Neuronal stem cell (in vitro differentiated cells): ENCODE measurements around the gene MAP7D2.

Experiments
- DNase-seq: peaks from one replicate; pipeline ENCODE4 v3.0.0-alpha.2; 2013; ENCODE audit warnings: low spot score
- H2AFZ ChIP-seq: one replicate; pipeline ENCODE4 v1.6.1; 2013; ENCODE audit warnings: mild to moderate bottlenecking, low read length, inconsistent platforms
- H2AK5ac ChIP-seq: 2 replicates; pipeline ENCODE4 v1.6.1; 2013; ENCODE audit warnings: low read depth, mild to moderate bottlenecking, inconsistent platforms, low read length, moderate library complexity, mixed read lengths
- H2BK120ac ChIP-seq: 2 replicates; pipeline ENCODE4 v1.6.1; 2013; ENCODE audit warnings: low read depth, mild to moderate bottlenecking, inconsistent platforms, low read length, moderate library complexity, mixed read lengths
- H2BK12ac ChIP-seq: one replicate; pipeline ENCODE4 v1.6.1; 2013; ENCODE audit warnings: low read length, inconsistent platforms
- H2BK15ac ChIP-seq: 2 replicates; pipeline ENCODE4 v1.6.1; 2013; ENCODE audit warnings: mild to moderate bottlenecking, low read length, inconsistent platforms, mixed read lengths
- H2BK5ac ChIP-seq: one replicate; pipeline ENCODE4 v1.6.1; 2013; ENCODE audit warnings: inconsistent platforms, mild to moderate bottlenecking, low read length, moderate library complexity
- H3K14ac ChIP-seq: one replicate; pipeline ENCODE4 v1.6.1; 2013; ENCODE audit warnings: low read length, inconsistent platforms
- H3K18ac ChIP-seq: 2 replicates; pipeline ENCODE4 v1.6.1; 2013; ENCODE audit warnings: low read length, inconsistent platforms
- H3K23ac ChIP-seq: 2 replicates; pipeline ENCODE4 v1.6.1; 2013; ENCODE audit warnings: low read depth, mild to moderate bottlenecking, mixed read lengths, low read length, inconsistent platforms; ENCODE audit not compliant: poor library complexity
- H3K27ac ChIP-seq: replicated peaks from 3 replicates; pipeline ENCODE4 v1.5.1; 2013; ENCODE audit warnings: low read length, inconsistent platforms
- H3K27me3 ChIP-seq, 3 experiments: 2 replicates each; pipeline ENCODE4 v1.6.1; 2013; ENCODE audit warnings: low read length in 3 of 3, mild to moderate bottlenecking in 2 of 3, inconsistent platforms in 1 of 3, low read depth in 1 of 3, mixed read lengths in 1 of 3, moderate library complexity in 1 of 3; ENCODE audit not compliant: control insufficient read depth in 3 of 3, insufficient read depth in 3 of 3
- H3K36me3 ChIP-seq, 2 donors: replicated peaks in 1 of 2; 2 replicates each; pipeline ENCODE4 v1.6.1; 2013; ENCODE audit warnings: low read length in 2 of 2; ENCODE audit not compliant: control insufficient read depth in 2 of 2, insufficient read depth in 2 of 2
- H3K4ac ChIP-seq: 2 replicates; pipeline ENCODE4 v1.6.1; 2013; ENCODE audit warnings: inconsistent platforms, mild to moderate bottlenecking, low read length, moderate library complexity
- H3K4me1 ChIP-seq, 2 donors: 1 replicate in 1 of 2; 2 replicates in 1 of 2; pipeline ENCODE4 v1.6.1; 2013; ENCODE audit warnings: low read length in 2 of 2, low read depth in 1 of 2; ENCODE audit not compliant: control insufficient read depth in 2 of 2, insufficient read depth in 1 of 2
- H3K4me2 ChIP-seq: one replicate; pipeline ENCODE4 v1.6.1; 2013; ENCODE audit warnings: mild to moderate bottlenecking, low read length, inconsistent platforms; ENCODE audit not compliant: insufficient read depth, poor library complexity, severe bottlenecking
- H3K4me3 ChIP-seq, 2 donors: 2 replicates each; pipeline ENCODE4 v1.5.1; 2013; ENCODE audit warnings: low read length in 2 of 2, mild to moderate bottlenecking in 2 of 2, inconsistent platforms in 1 of 2, moderate library complexity in 1 of 2
- H3K79me1 ChIP-seq: one replicate; pipeline ENCODE4 v1.6.1; 2013; ENCODE audit warnings: low read depth, mild to moderate bottlenecking, inconsistent platforms, low read length, moderate library complexity
- H3K9ac ChIP-seq: one replicate; pipeline ENCODE4 v1.6.1; 2013; ENCODE audit warnings: mild to moderate bottlenecking, low read depth, low read length, inconsistent platforms; ENCODE audit not compliant: poor library complexity
- H3K9me3 ChIP-seq, 2 donors: replicated peaks in 1 of 2; 2 replicates each; pipeline versions ENCODE3 to v1.6.1; 2013; ENCODE audit warnings: low read length in 2 of 2, mild to moderate bottlenecking in 2 of 2, inconsistent platforms in 1 of 2, low read depth in 1 of 2, mixed read lengths in 1 of 2, moderate library complexity in 1 of 2; ENCODE audit not compliant: control insufficient read depth in 2 of 2, insufficient read depth in 1 of 2
- H4K8ac ChIP-seq: one replicate; pipeline ENCODE4 v1.6.1; 2013; ENCODE audit warnings: low read depth, mild to moderate bottlenecking, inconsistent platforms, low read length, moderate library complexity
- H4K91ac ChIP-seq: one replicate; pipeline ENCODE4 v1.6.1; 2013; ENCODE audit warnings: low read length, low read depth, mild to moderate bottlenecking, inconsistent platforms; ENCODE audit not compliant: poor library complexity
- WGBS, 2 donors: extraction: QIAGEN DNeasy Blood & Tissue Kit; methylation state at CpG; one replicate each; pipeline ENCODE4 v1.1.7; 2013; ENCODE audit warnings: missing lambda C conversion rate in 2 of 2, mixed read lengths in 1 of 2; ENCODE audit not compliant: insufficient read length in 2 of 2, insufficient replicate concordance in 1 of 2; ENCODE audit errors: extremely low coverage in 2 of 2; 5-methylcytosine and 5-hydroxymethylcytosine counted together

The MAP7D2 gene

DNA sequence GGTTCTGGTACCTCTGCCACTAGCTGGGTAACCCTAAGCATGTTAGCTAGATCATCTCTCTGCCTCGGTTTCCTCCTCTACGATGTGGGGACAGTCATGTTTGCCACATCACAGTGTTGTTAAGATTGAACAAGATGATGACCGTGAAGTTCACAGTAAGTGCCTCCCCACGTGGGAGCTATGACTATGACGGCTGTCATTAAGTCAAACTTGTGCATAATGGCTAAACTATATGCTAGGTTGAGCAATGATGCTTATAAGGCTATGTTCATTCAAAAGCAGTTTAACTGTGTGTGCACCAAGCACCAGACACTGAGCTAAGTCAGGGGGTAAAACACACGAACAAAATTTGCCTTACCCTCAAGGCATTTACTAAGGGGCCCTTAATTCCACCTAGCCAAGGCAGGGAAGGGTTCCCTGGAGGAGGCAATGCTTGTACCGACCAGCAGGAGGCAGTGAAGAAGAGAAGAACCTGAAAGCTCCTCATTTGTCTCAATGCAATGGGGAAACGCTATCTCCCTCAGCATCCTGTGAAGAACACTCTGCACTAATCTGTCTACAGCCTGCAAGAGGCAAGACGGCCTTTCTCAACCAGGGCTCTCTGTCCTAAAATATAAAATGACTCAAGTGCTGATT lies 52.9 kb downstream of the MAP7D2 start:
- no peaks in the 10 kb centered on the region for H3K4me1 ChIP-seq
- H2AFZ ChIP-seq: no peak overlapping the region
- no peaks in the 10 kb centered on the region for H3K36me3 ChIP-seq
- peaks cover 0 to 8% (median 0%) of the 10 kb centered on the region in 3 experiments for H3K27me3 ChIP-seq
- DNase-seq: no peak
- no peak overlapping the region for H2BK15ac ChIP-seq
- H3K9ac ChIP-seq: no peak overlapping the region
- no peak overlapping the region for H2BK5ac ChIP-seq
- H3K23ac ChIP-seq: no peak overlapping the region
- no peak overlapping the region for H3K27ac ChIP-seq
- no peaks in the 10 kb centered on the region for H3K9me3 ChIP-seq
- no peak overlapping the region for H3K4ac ChIP-seq
- no peak overlapping the region for H3K14ac ChIP-seq
- no peak overlapping the region for H2AK5ac ChIP-seq
- H2BK12ac ChIP-seq: no peak overlapping the region
- H4K8ac ChIP-seq: no peak overlapping the region
- no CpG with 5 or more reads among the region's 9 CpGs for WGBS, 2 donors
- H3K4me2 ChIP-seq: no peak overlapping the region
- no peak overlapping the region for H3K18ac ChIP-seq
- no peak overlapping the region for H4K91ac ChIP-seq
- H3K4me3 ChIP-seq: no peak overlapping the region
- no peak overlapping the region for H2BK120ac ChIP-seq
- no peaks in the 10 kb centered on the region for H3K79me1 ChIP-seq

DNA sequence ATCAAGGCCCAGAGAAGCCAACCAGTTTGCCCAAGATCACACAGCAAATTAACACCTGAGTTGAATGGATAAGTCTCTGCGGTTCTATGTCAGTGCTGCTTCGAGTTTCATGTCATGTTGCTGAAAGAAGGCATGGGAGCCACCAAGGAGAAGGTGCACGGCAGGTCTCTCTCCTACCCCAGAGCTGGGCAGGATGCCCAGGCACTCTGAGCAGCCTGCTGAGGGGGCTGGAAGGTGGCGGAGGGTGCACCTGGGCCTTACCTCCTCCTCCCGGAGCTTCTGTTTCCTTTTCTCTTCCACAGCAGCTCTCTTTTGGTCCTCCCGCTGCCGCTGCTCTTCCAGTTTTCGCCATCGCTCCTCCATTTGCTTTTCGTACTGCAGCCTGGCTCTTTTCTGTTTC lies 53.6 kb downstream of the MAP7D2 start:
- Histone ChIP-seq H3K9me3 (no peaks in the 10 kb centered on the region), H2BK12ac (no peak overlapping the region), H3K4me2 (no peak overlapping the region), H3K4me3 (no peak overlapping the region), H4K8ac (no peak overlapping the region), H4K91ac (no peak overlapping the region), H3K14ac (no peak overlapping the region), H3K4me1 (no peaks in the 10 kb centered on the region), H3K27me3 (peaks cover 0 to 12% (median 0%) of the 10 kb centered on the region in 3 experiments), H3K18ac (no peak overlapping the region), H2AFZ (no peak overlapping the region), H2BK120ac (no peak overlapping the region), H3K4ac (no peak overlapping the region), H2AK5ac (no peak overlapping the region), H2BK5ac (no peak overlapping the region), H3K23ac (no peak overlapping the region), H2BK15ac (no peak overlapping the region), H3K79me1 (no peaks in the 10 kb centered on the region), H3K27ac (no peak overlapping the region), H3K9ac (no peak overlapping the region), H3K36me3 (no peaks in the 10 kb centered on the region)
- no CpG with 5 or more reads among the region's 10 CpGs for WGBS, 2 donors
- no peak for DNase-seq

DNA sequence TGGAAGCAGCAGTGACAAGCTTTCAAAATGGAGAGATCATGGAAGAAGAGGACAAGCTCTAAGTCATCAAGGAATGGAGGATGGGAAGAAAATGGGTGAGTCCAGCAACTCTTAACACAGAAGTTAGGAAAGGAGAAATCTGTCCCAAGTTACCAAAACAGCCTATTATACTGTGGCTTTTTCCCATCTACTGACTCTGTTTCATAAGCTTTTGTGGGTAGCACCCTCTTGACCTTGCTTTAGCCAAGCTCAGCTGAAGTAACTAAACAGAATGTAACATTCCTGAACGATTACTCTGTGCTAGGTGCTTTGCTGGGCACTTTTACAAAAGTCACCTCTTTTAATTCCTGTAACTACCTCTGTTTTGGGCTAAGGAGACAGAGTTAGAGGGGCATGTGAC lies 54.9 kb downstream of the MAP7D2 start:
- no peak overlapping the region for H2BK12ac ChIP-seq
- no peak overlapping the region for H3K4ac ChIP-seq
- H4K8ac ChIP-seq: no peak overlapping the region
- H3K9me3 ChIP-seq: no peaks in the 10 kb centered on the region
- H3K9ac ChIP-seq: no peak overlapping the region
- no peak overlapping the region for H3K18ac ChIP-seq
- no peak for DNase-seq
- no peaks in the 10 kb centered on the region for H3K36me3 ChIP-seq
- no peak overlapping the region for H2AFZ ChIP-seq
- no CpG with 5 or more reads among the region's 1 CpG for WGBS, 2 donors
- H2BK5ac ChIP-seq: no peak overlapping the region
- H3K14ac ChIP-seq: no peak overlapping the region
- no peak overlapping the region for H2BK120ac ChIP-seq
- H3K4me3 ChIP-seq: no peak overlapping the region
- peaks cover 0 to under 1% of the 10 kb centered on the region in 2 donors for H3K4me1 ChIP-seq
- no peak overlapping the region for H2BK15ac ChIP-seq
- no peak overlapping the region for H3K4me2 ChIP-seq
- H4K91ac ChIP-seq: no peak overlapping the region
- H3K27ac ChIP-seq: no peak overlapping the region
- H3K79me1 ChIP-seq: no peaks in the 10 kb centered on the region
- H2AK5ac ChIP-seq: no peak overlapping the region
- H3K23ac ChIP-seq: no peak overlapping the region
- H3K27me3 ChIP-seq: peaks cover 0 to 14% (median 0%) of the 10 kb centered on the region in 3 experiments

DNA sequence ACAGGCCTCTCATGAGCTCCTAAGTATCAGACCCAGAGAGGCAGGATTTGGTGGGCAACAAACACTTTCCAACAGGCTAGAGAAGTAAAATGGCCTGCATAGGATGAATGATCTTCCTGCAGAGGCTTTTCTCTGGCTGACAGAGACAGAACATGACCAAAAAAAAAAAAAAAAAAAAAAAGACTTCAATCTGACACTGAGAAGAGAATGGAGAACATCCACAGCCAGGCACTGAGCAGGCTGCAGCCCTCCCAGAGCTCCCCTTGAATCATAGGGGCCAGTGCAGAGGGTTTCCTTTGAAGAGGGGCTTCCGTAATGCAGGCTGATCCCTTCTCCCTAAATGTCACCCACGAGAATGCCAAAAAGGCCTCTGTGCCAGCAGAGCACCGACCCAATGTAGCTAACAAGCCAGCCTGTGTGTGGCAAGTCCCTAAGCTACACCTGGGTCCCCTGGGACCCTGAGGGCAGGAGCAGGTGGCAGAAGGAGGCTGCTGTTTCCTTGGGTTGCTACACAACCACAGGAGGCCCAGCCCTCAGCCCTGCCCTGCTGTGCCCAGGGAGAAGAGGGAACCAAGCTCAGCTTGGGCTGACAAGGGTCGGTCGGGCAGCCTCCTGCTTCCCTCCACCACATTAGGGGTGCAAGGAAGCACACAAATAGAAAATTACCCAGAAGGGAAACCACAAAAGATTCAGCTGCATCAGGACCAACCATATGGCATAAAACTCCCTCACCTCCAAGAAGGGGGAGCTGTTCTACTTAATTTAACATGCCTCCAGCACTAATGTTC lies 55.6 kb downstream of the MAP7D2 start:
- Histone ChIP-seq H4K91ac (no peak overlapping the region), H3K4me2 (no peak overlapping the region), H2BK120ac (no peak overlapping the region), H3K27ac (no peak overlapping the region), H3K23ac (no peak overlapping the region), H3K14ac (no peak overlapping the region), H3K36me3 (no peaks in the 10 kb centered on the region), H2AK5ac (no peak overlapping the region), H3K9ac (no peak overlapping the region), H3K79me1 (no peaks in the 10 kb centered on the region), H3K27me3 (peaks cover 0 to 18% (median 0%) of the 10 kb centered on the region in 3 experiments), H2BK15ac (no peak overlapping the region), H3K9me3 (no peaks in the 10 kb centered on the region), H2AFZ (no peak overlapping the region), H3K4me1 (peaks cover 0 to 3% of the 10 kb centered on the region in 2 donors), H2BK5ac (no peak overlapping the region), H3K4me3 (no peak overlapping the region), H4K8ac (no peak overlapping the region), H2BK12ac (no peak overlapping the region), H3K4ac (no peak overlapping the region), H3K18ac (no peak overlapping the region)
- no CpG with 5 or more reads among the region's 5 CpGs for WGBS, 2 donors
- DNase-seq: no peak
